Neuronal stem cell (in vitro differentiated cells): ENCODE measurements around the gene RASGRF2.

Source experiments
- DNase-seq: peaks from one replicate; pipeline ENCODE4 v3.0.0-alpha.2; 2013; ENCODE audit warnings: low spot score
- H2AFZ ChIP-seq: one replicate; pipeline ENCODE4 v1.6.1; 2013; ENCODE audit warnings: mild to moderate bottlenecking, low read length, inconsistent platforms
- H2AK5ac ChIP-seq: 2 replicates; pipeline ENCODE4 v1.6.1; 2013; ENCODE audit warnings: low read depth, mild to moderate bottlenecking, inconsistent platforms, low read length, moderate library complexity, mixed read lengths
- H2BK120ac ChIP-seq: 2 replicates; pipeline ENCODE4 v1.6.1; 2013; ENCODE audit warnings: low read depth, mild to moderate bottlenecking, inconsistent platforms, low read length, moderate library complexity, mixed read lengths
- H2BK12ac ChIP-seq: one replicate; pipeline ENCODE4 v1.6.1; 2013; ENCODE audit warnings: low read length, inconsistent platforms
- H2BK15ac ChIP-seq: 2 replicates; pipeline ENCODE4 v1.6.1; 2013; ENCODE audit warnings: mild to moderate bottlenecking, low read length, inconsistent platforms, mixed read lengths
- H2BK5ac ChIP-seq: one replicate; pipeline ENCODE4 v1.6.1; 2013; ENCODE audit warnings: inconsistent platforms, mild to moderate bottlenecking, low read length, moderate library complexity
- H3K14ac ChIP-seq: one replicate; pipeline ENCODE4 v1.6.1; 2013; ENCODE audit warnings: low read length, inconsistent platforms
- H3K18ac ChIP-seq: 2 replicates; pipeline ENCODE4 v1.6.1; 2013; ENCODE audit warnings: low read length, inconsistent platforms
- H3K23ac ChIP-seq: 2 replicates; pipeline ENCODE4 v1.6.1; 2013; ENCODE audit warnings: low read depth, mild to moderate bottlenecking, mixed read lengths, low read length, inconsistent platforms; ENCODE audit not compliant: poor library complexity
- H3K27ac ChIP-seq: replicated peaks from 3 replicates; pipeline ENCODE4 v1.5.1; 2013; ENCODE audit warnings: low read length, inconsistent platforms
- H3K27me3 ChIP-seq, 3 experiments: 2 replicates each; pipeline ENCODE4 v1.6.1; 2013; ENCODE audit warnings: low read length in 3 of 3, mild to moderate bottlenecking in 2 of 3, inconsistent platforms in 1 of 3, low read depth in 1 of 3, mixed read lengths in 1 of 3, moderate library complexity in 1 of 3; ENCODE audit not compliant: control insufficient read depth in 3 of 3, insufficient read depth in 3 of 3
- H3K36me3 ChIP-seq, 2 donors: replicated peaks in 1 of 2; 2 replicates each; pipeline ENCODE4 v1.6.1; 2013; ENCODE audit warnings: low read length in 2 of 2; ENCODE audit not compliant: control insufficient read depth in 2 of 2, insufficient read depth in 2 of 2
- H3K4ac ChIP-seq: 2 replicates; pipeline ENCODE4 v1.6.1; 2013; ENCODE audit warnings: inconsistent platforms, mild to moderate bottlenecking, low read length, moderate library complexity
- H3K4me1 ChIP-seq, 2 donors: 1 replicate in 1 of 2; 2 replicates in 1 of 2; pipeline ENCODE4 v1.6.1; 2013; ENCODE audit warnings: low read length in 2 of 2, low read depth in 1 of 2; ENCODE audit not compliant: control insufficient read depth in 2 of 2, insufficient read depth in 1 of 2
- H3K4me2 ChIP-seq: one replicate; pipeline ENCODE4 v1.6.1; 2013; ENCODE audit warnings: mild to moderate bottlenecking, low read length, inconsistent platforms; ENCODE audit not compliant: insufficient read depth, poor library complexity, severe bottlenecking
- H3K4me3 ChIP-seq, 2 donors: 2 replicates each; pipeline ENCODE4 v1.5.1; 2013; ENCODE audit warnings: low read length in 2 of 2, mild to moderate bottlenecking in 2 of 2, inconsistent platforms in 1 of 2, moderate library complexity in 1 of 2
- H3K79me1 ChIP-seq: one replicate; pipeline ENCODE4 v1.6.1; 2013; ENCODE audit warnings: low read depth, mild to moderate bottlenecking, inconsistent platforms, low read length, moderate library complexity
- H3K9ac ChIP-seq: one replicate; pipeline ENCODE4 v1.6.1; 2013; ENCODE audit warnings: mild to moderate bottlenecking, low read depth, low read length, inconsistent platforms; ENCODE audit not compliant: poor library complexity
- H3K9me3 ChIP-seq, 2 donors: replicated peaks in 1 of 2; 2 replicates each; pipeline versions ENCODE3 to v1.6.1; 2013; ENCODE audit warnings: low read length in 2 of 2, mild to moderate bottlenecking in 2 of 2, inconsistent platforms in 1 of 2, low read depth in 1 of 2, mixed read lengths in 1 of 2, moderate library complexity in 1 of 2; ENCODE audit not compliant: control insufficient read depth in 2 of 2, insufficient read depth in 1 of 2
- H4K8ac ChIP-seq: one replicate; pipeline ENCODE4 v1.6.1; 2013; ENCODE audit warnings: low read depth, mild to moderate bottlenecking, inconsistent platforms, low read length, moderate library complexity
- H4K91ac ChIP-seq: one replicate; pipeline ENCODE4 v1.6.1; 2013; ENCODE audit warnings: low read length, low read depth, mild to moderate bottlenecking, inconsistent platforms; ENCODE audit not compliant: poor library complexity
- WGBS, 2 donors: extraction: QIAGEN DNeasy Blood & Tissue Kit; methylation state at CpG; one replicate each; pipeline ENCODE4 v1.1.7; 2013; ENCODE audit warnings: missing lambda C conversion rate in 2 of 2, mixed read lengths in 1 of 2; ENCODE audit not compliant: insufficient read length in 2 of 2, insufficient replicate concordance in 1 of 2; ENCODE audit errors: extremely low coverage in 2 of 2; 5-methylcytosine and 5-hydroxymethylcytosine counted together

Gene RASGRF2

GRCh38 chr5:81167544-81167943 is 207.4 kb downstream of the RASGRF2 start:
- H3K27ac ChIP-seq: no peak overlapping the region

GRCh38 chr5:81169924-81170323 is 209.8 kb downstream of the RASGRF2 start:
- DNase-seq: no peak
- H3K4me1 ChIP-seq: peaks cover 5 to 11% of the 10 kb centered on the region in 2 donors
- H2BK5ac ChIP-seq: no peak overlapping the region
- WGBS, 2 donors: no CpG with 5 or more reads among the region's 2 CpGs
- H4K8ac ChIP-seq: no peak overlapping the region
- H2BK15ac ChIP-seq: no peak overlapping the region
- H3K9me3 ChIP-seq: peaks cover 0 to 2% of the 10 kb centered on the region in 2 donors
- H4K91ac ChIP-seq: no peak overlapping the region
- no peak overlapping the region for H3K4ac ChIP-seq
- no peak overlapping the region for H2BK120ac ChIP-seq
- H2AK5ac ChIP-seq: no peak overlapping the region
- peak overlapping the region; percentile 39 for H3K14ac ChIP-seq
- peak overlapping the region in 1 of 2 donors; percentile 71 for H3K4me3 ChIP-seq
- no peak overlapping the region for H2AFZ ChIP-seq
- H3K79me1 ChIP-seq: no peaks in the 10 kb centered on the region
- H3K9ac ChIP-seq: peak overlapping the region; percentile 82
- H3K27ac ChIP-seq: no peak overlapping the region
- no peak overlapping the region for H2BK12ac ChIP-seq
- H3K4me2 ChIP-seq: no peak overlapping the region
- H3K23ac ChIP-seq: peak overlapping the region; percentile 66
- H3K36me3 ChIP-seq: no peaks in the 10 kb centered on the region
- H3K18ac ChIP-seq: no peak overlapping the region
- H3K27me3 ChIP-seq: peaks cover 0 to 3% (median 0%) of the 10 kb centered on the region in 3 experiments

More at GRCh38 chr5:81167544-81167943, 207.4 kb downstream of the RASGRF2 start:
- no peak overlapping the region for H3K4me3 ChIP-seq
- H3K4me1 ChIP-seq: peaks cover 5 to 11% of the 10 kb centered on the region in 2 donors
- peaks cover 0 to 3% (median 0%) of the 10 kb centered on the region in 3 experiments for H3K27me3 ChIP-seq
- H4K91ac ChIP-seq: no peak overlapping the region
- no peak overlapping the region for H4K8ac ChIP-seq
- no peak overlapping the region for H2BK12ac ChIP-seq
- no peak overlapping the region for H3K23ac ChIP-seq
- no peak overlapping the region for H3K4me2 ChIP-seq
- H3K4ac ChIP-seq: no peak overlapping the region
- WGBS, 2 donors: no CpG with 5 or more reads among the region's 8 CpGs
- H2AFZ ChIP-seq: peak overlapping the region; percentile 44
- no peak overlapping the region for H3K9ac ChIP-seq
- H2BK15ac ChIP-seq: no peak overlapping the region
- no peak overlapping the region for H2AK5ac ChIP-seq
- no peak overlapping the region for H2BK120ac ChIP-seq
- no peak for DNase-seq
- H2BK5ac ChIP-seq: no peak overlapping the region
- H3K18ac ChIP-seq: no peak overlapping the region
- no peak overlapping the region for H3K14ac ChIP-seq
- H3K36me3 ChIP-seq: no peaks in the 10 kb centered on the region
- H3K79me1 ChIP-seq: no peaks in the 10 kb centered on the region
- peaks cover 0 to 2% of the 10 kb centered on the region in 2 donors for H3K9me3 ChIP-seq

- H3K23ac ChIP-seq: no peak overlapping the region
- peaks cover 0 to 3% (median 0%) of the 10 kb centered on the region in 3 experiments for H3K27me3 ChIP-seq
- no peaks in the 10 kb centered on the region for H3K36me3 ChIP-seq
- no peak overlapping the region for H2BK15ac ChIP-seq
- H2BK5ac ChIP-seq: no peak overlapping the region
- H3K4me2 ChIP-seq: no peak overlapping the region
- whole genome bisulfite sequencing, 2 donors: no CpG with 5 or more reads among the region's 4 CpGs
- no peak overlapping the region for H3K4me3 ChIP-seq
- no peak overlapping the region for H3K27ac ChIP-seq
- H3K4ac ChIP-seq: no peak overlapping the region
- H2BK120ac ChIP-seq: no peak overlapping the region
- H3K18ac ChIP-seq: no peak overlapping the region
- no peak for DNase-seq
- H2AFZ ChIP-seq: no peak overlapping the region
- H3K79me1 ChIP-seq: no peaks in the 10 kb centered on the region
- H4K91ac ChIP-seq: no peak overlapping the region
- peaks cover 5 to 11% of the 10 kb centered on the region in 2 donors for H3K4me1 ChIP-seq
- H3K9ac ChIP-seq: no peak overlapping the region
- no peak overlapping the region for H3K14ac ChIP-seq
- no peak overlapping the region for H2AK5ac ChIP-seq
- no peak overlapping the region for H4K8ac ChIP-seq
- no peak overlapping the region for H2BK12ac ChIP-seq
- H3K9me3 ChIP-seq: peaks cover 0 to 2% of the 10 kb centered on the region in 2 donors
These were observed 211.6 kb downstream of the RASGRF2 start for GRCh38 chr5:81171769-81172168.

GRCh38 chr5:81172710-81173109 is 212.5 kb downstream of the RASGRF2 start:
- H3K27me3 ChIP-seq: peaks cover 0 to 3% (median 0%) of the 10 kb centered on the region in 3 experiments
- H4K8ac ChIP-seq: no peak overlapping the region
- H3K4ac ChIP-seq: no peak overlapping the region
- no peak overlapping the region for H3K18ac ChIP-seq
- peaks cover 1 to 3% of the 10 kb centered on the region in 2 donors for H3K4me1 ChIP-seq
- peaks cover 0 to 2% of the 10 kb centered on the region in 2 donors for H3K9me3 ChIP-seq
- no peak overlapping the region for H2BK12ac ChIP-seq
- H3K27ac ChIP-seq: no peak overlapping the region
- H2AFZ ChIP-seq: no peak overlapping the region
- no peak overlapping the region for H2BK120ac ChIP-seq
- H4K91ac ChIP-seq: no peak overlapping the region
- no peak for DNase-seq
- no peak overlapping the region for H3K4me3 ChIP-seq
- H3K23ac ChIP-seq: no peak overlapping the region
- no peak overlapping the region for H3K4me2 ChIP-seq
- no peaks in the 10 kb centered on the region for H3K79me1 ChIP-seq
- H3K14ac ChIP-seq: no peak overlapping the region
- H2BK5ac ChIP-seq: no peak overlapping the region
- H3K9ac ChIP-seq: no peak overlapping the region
- no CpG with 5 or more reads among the region's 3 CpGs for WGBS, 2 donors
- no peak overlapping the region for H2AK5ac ChIP-seq
- no peak overlapping the region for H2BK15ac ChIP-seq
- H3K36me3 ChIP-seq: no peaks in the 10 kb centered on the region
